PC-3 (cell line): ENCODE measurements around the gene GLRA3.

ENCODE experiments used
- EZH2 ChIP-seq: fragments of 300-600 bp; sonication (generic); IDR thresholded peaks from one replicate; pipeline ENCODE4 v1.6.1; 2017; ENCODE audit warnings: antibody characterized with exemption, mild to moderate bottlenecking, low read length; ENCODE audit not compliant: unreplicated experiment
- EZH2phosphoT487 ChIP-seq: fragments of 300-600 bp; sonication (generic); IDR thresholded peaks from 2 replicates; pipeline ENCODE4 v1.6.1; 2018; ENCODE audit warnings: mild to moderate bottlenecking, antibody characterized with exemption, low read length, borderline replicate concordance
- TF ChIP-seq, protein P1 (sequence below): fragments of 300-600 bp; sonication (generic); conservative IDR thresholded peaks from 2 replicates; pipeline ENCODE4 v1.5.1; 2017; ENCODE audit warnings: antibody characterized with exemption, low read depth, mild to moderate bottlenecking, low read length

DNA sequence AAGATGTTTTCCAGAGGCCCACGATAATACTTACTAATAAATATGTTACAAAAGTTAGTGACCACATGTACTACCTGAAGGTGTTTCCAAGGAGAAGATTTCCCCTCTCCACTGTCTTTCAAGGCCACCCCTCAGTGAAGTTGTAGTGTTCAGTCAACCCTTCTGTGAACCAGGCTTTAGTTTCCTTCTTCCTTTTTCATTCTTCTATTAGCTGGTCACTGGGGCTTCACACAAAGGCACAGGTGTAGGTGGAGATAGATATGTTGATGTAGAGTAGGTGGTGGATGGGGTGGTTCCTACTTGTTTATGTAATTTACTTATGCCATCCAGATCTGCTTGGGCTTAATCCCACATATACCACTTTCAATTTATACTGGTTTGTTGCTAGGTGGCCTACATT is 45.9 kb upstream of the GLRA3 start:
- TF ChIP-seq, protein P1, sequence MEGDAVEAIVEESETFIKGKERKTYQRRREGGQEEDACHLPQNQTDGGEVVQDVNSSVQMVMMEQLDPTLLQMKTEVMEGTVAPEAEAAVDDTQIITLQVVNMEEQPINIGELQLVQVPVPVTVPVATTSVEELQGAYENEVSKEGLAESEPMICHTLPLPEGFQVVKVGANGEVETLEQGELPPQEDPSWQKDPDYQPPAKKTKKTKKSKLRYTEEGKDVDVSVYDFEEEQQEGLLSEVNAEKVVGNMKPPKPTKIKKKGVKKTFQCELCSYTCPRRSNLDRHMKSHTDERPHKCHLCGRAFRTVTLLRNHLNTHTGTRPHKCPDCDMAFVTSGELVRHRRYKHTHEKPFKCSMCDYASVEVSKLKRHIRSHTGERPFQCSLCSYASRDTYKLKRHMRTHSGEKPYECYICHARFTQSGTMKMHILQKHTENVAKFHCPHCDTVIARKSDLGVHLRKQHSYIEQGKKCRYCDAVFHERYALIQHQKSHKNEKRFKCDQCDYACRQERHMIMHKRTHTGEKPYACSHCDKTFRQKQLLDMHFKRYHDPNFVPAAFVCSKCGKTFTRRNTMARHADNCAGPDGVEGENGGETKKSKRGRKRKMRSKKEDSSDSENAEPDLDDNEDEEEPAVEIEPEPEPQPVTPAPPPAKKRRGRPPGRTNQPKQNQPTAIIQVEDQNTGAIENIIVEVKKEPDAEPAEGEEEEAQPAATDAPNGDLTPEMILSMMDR, result no peak
- no peak for TF ChIP-seq EZH2phosphoT487
- no peak for TF ChIP-seq EZH2
